GM12891 (cell line): ENCODE data around the gene JPH4.

ENCODE experiments used
- PAX5 ChIP-seq: IDR thresholded peaks from 2 replicates; pipeline ENCODE4 v1.6.1; 2011; ENCODE audit warnings: low read length, moderate library complexity, mild to moderate bottlenecking; ENCODE audit not compliant: insufficient read depth, severe bottlenecking
- POLR2A ChIP-seq: IDR thresholded peaks from 2 replicates; pipeline ENCODE4 v1.6.1; 2011; ENCODE audit warnings: low read depth, low read length, control low read depth
- POLR2AphosphoS5 ChIP-seq: IDR thresholded peaks from 2 replicates; pipeline ENCODE4 v1.6.1; 2011; ENCODE audit warnings: low read depth, low read length, control low read depth
- TAF1 ChIP-seq: IDR thresholded peaks from 2 replicates; pipeline ENCODE4 v1.6.1; 2011; ENCODE audit warnings: low read depth, low read length, control low read depth

DNA sequence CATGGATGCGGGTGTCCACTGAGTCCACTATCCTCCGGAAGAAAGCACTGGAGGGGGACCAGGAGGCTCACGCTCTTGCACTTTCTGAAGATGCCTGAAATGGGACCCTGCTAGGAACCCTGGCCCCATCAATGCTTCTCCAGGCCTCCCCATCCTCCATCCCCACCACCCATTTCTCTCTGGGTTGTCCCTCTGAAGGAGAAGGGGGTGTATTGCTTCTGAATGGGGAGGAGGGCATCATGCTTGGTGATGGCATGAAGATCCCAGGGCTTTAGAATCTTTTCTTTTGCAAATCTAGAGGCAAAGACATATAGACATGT lies 681 bp upstream of the JPH4 start:
- TF ChIP-seq POLR2A: no peak
- TF ChIP-seq POLR2AphosphoS5: no peak
- no peak for TF ChIP-seq TAF1
- TF ChIP-seq PAX5: no peak
